GM23248 (cell line): ENCODE measurements around the gene CCDC85C. TPM values are rescaled to one million over a fixed set of nuclear protein-coding genes. Genes with fewer than 3 reads are reported as not detected.

Source experiments
- DNase-seq: peaks from one replicate; pipeline ENCODE4 v3.0.0-alpha.2; 2015
- H2AFZ ChIP-seq: fragments of 200-600 bp; sonication (generic); 2 replicates; pipeline ENCODE4 v1.6.1; 2016; ENCODE audit warnings: antibody characterized with exemption
- H3F3A ChIP-seq: fragments of 200-600 bp; sonication (generic); 2 replicates; pipeline ENCODE4 v1.6.1; 2016; ENCODE audit warnings: mild to moderate bottlenecking, antibody characterized with exemption, mixed run types; ENCODE audit not compliant: insufficient read depth
- H3K27ac ChIP-seq: fragments of 200-600 bp; sonication (generic); 2 replicates; pipeline ENCODE4 v1.5.1; 2016; ENCODE audit warnings: mild to moderate bottlenecking
- H3K27me3 ChIP-seq: fragments of 200-600 bp; sonication (generic); replicated peaks from 2 replicates; pipeline ENCODE4 v1.6.1; 2016; ENCODE audit warnings: mild to moderate bottlenecking; ENCODE audit not compliant: insufficient read depth
- H3K36me3 ChIP-seq: fragments of 200-600 bp; sonication (generic); 2 replicates; pipeline ENCODE4 v1.6.1; 2016; ENCODE audit warnings: low read depth, mild to moderate bottlenecking
- H3K4me1 ChIP-seq: fragments of 200-600 bp; sonication (generic); 2 replicates; pipeline ENCODE4 v1.6.1; 2016; ENCODE audit warnings: mild to moderate bottlenecking; ENCODE audit not compliant: insufficient read depth
- H3K4me2 ChIP-seq: fragments of 200-600 bp; sonication (generic); one replicate; pipeline ENCODE4 v1.6.1; 2016; ENCODE audit warnings: mild to moderate bottlenecking; ENCODE audit not compliant: unreplicated experiment
- H3K4me3 ChIP-seq: fragments of 200-600 bp; sonication (generic); 2 replicates; pipeline ENCODE4 v1.5.1; 2016; ENCODE audit warnings: mild to moderate bottlenecking
- H3K79me2 ChIP-seq: fragments of 200-600 bp; sonication (generic); 2 replicates; pipeline ENCODE4 v1.6.1; 2016; ENCODE audit warnings: mild to moderate bottlenecking; ENCODE audit not compliant: insufficient read depth
- H3K9ac ChIP-seq: fragments of 200-600 bp; sonication (generic); 2 replicates; pipeline ENCODE4 v1.6.1; 2016; ENCODE audit warnings: mild to moderate bottlenecking
- H3K9me2 ChIP-seq: fragments of 200-600 bp; sonication (generic); 2 replicates; pipeline ENCODE4 v1.6.1; 2016; ENCODE audit warnings: mixed run types, mild to moderate bottlenecking, moderate library complexity; ENCODE audit not compliant: insufficient read depth
- H3K9me3 ChIP-seq: fragments of 200-600 bp; sonication (generic); one replicate; pipeline ENCODE4 v1.6.1; 2017; ENCODE audit warnings: low read depth
- H4K20me1 ChIP-seq: fragments of 200-600 bp; sonication (generic); 2 replicates; pipeline ENCODE4 v1.6.0; 2016; ENCODE audit not compliant: insufficient read depth
- EZH2 ChIP-seq: fragments of 200-600 bp; sonication (generic); IDR thresholded peaks from 2 replicates; pipeline ENCODE4 v1.6.1; 2018; ENCODE audit warnings: antibody characterized with exemption, mild to moderate bottlenecking; ENCODE audit not compliant: insufficient read depth, poor library complexity, severe bottlenecking
- EZH2phosphoT487 ChIP-seq: fragments of 200-600 bp; sonication (generic); IDR thresholded peaks from 2 replicates; pipeline ENCODE4 v1.6.1; 2018; ENCODE audit warnings: antibody characterized with exemption, moderate library complexity, mild to moderate bottlenecking, low read depth; ENCODE audit not compliant: insufficient read depth
- WGBS, 2 experiments: methylation state at CpG; one replicate each; pipeline ENCODE4 v1.1.6; 2015 to 2017; ENCODE audit warnings: low lambda C conversion rate in 2 of 2, low coverage in 1 of 2; ENCODE audit errors: missing lambda C conversion rate in 2 of 2; 5-methylcytosine and 5-hydroxymethylcytosine counted together
- in situ Hi-C: fragments of 300-500 bp; cut with MboI; formaldehyde crosslinking; loops from 2 replicates; pipeline ENCODE4 v1.15.0; 2020
- polyA plus RNA-seq: library from polyadenylated mRNA; unstranded; fragments of >200 nt; fragmentation: Nextera tagmentation; extraction: Ambion mirVana; gene quantifications from 2 replicates; pipeline ENCODE4 v1.2.1, GENCODE V29; 2016
- total RNA-seq: library from RNA; depleted of rRNA; stranded (reverse); fragments of >200 nt; shearing (Covaris generic); gene quantifications from 2 replicates; pipeline ENCODE4 v1.2.3, GENCODE V29; 2014

The CCDC85C gene
- total and polyA plus RNA-seq, 2 experiments from 2014 or later: 0.68 to 11.0 TPM

DNA sequence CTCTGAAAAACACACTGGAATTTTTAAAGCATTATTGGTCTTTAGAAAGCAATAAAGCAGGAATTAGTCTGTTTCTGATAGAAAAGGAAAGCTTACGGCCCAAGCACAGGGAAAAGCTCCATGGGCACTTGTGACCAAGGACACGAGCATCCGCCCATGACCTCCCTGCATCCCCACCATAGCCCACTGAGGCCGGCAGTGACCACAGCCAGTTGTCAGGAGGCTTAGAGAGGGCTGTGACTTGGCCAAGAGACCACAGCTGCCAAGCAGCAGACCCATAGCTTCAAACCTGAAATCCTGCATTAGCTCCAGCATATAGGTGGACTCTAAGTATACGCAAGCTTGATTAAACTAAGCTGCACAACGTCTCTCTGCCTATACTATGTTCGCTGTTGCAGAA lies 132.3 kb downstream of the CCDC85C start:
- Histone ChIP-seq H3K9ac (no peak overlapping the region), H3K27me3 (no peaks in the 10 kb centered on the region), H2AFZ (no peak overlapping the region), H3K27ac (no peak overlapping the region), H3K9me3 (no peaks in the 10 kb centered on the region), H3K36me3 (no peaks in the 10 kb centered on the region), H3K4me2 (no peak overlapping the region), H3K4me3 (no peak overlapping the region), H3F3A (no peaks in the 10 kb centered on the region), H3K4me1 (peaks cover 3% of the 10 kb centered on the region; the same call in 1 of the 2 replicates), H3K79me2 (peaks cover 100% of the 10 kb centered on the region), H4K20me1 (peaks cover 18% of the 10 kb centered on the region; the same call in 1 of the 2 replicates), H3K9me2 (no peaks in the 10 kb centered on the region)
- no peak for DNase-seq
- in situ Hi-C loops: no loop called here
- WGBS, 2 experiments: 95 to 96% methylated on average over 7 of the region's 7 CpGs
- TF ChIP-seq EZH2phosphoT487 (no peak), EZH2 (no peak)

- H2AFZ ChIP-seq: no peak overlapping the region
- peaks cover 18% of the 10 kb centered on the region; the same call in 1 of the 2 replicates for H4K20me1 ChIP-seq
Observed at GRCh38 chr14:99468836-99469592, 135.0 kb downstream of the CCDC85C start.

GRCh38 chr14:99468081-99468480 lies 135.9 kb downstream of the CCDC85C start:
- Histone ChIP-seq H3K36me3 (peaks cover 7% of the 10 kb centered on the region), H3K9ac (no peak overlapping the region), H3K9me2 (no peaks in the 10 kb centered on the region), H3K4me2 (no peak overlapping the region), H3K9me3 (no peaks in the 10 kb centered on the region), H3K27ac (no peak overlapping the region), H3K4me1 (no peaks in the 10 kb centered on the region), H3K27me3 (no peaks in the 10 kb centered on the region), H3K79me2 (peaks cover 85% of the 10 kb centered on the region), H2AFZ (no peak overlapping the region), H4K20me1 (peaks cover 9% of the 10 kb centered on the region; the same call in 1 of the 2 replicates), H3F3A (no peaks in the 10 kb centered on the region), H3K4me3 (no peak overlapping the region)
- TF ChIP-seq EZH2phosphoT487: no peak
- TF ChIP-seq EZH2: no peak
- no peak for DNase-seq
- in situ Hi-C loops: no loop called here
- WGBS, 2 experiments: 93 to 96% methylated on average over 4 of the region's 4 CpGs

More at GRCh38 chr14:99468836-99469592, 135.0 kb downstream of the CCDC85C start:
- 88 to 92% methylated on average over 8 of the region's 8 CpGs for WGBS, 2 experiments
- H3K27me3 ChIP-seq: no peaks in the 10 kb centered on the region
- DNase-seq: no peak
- H3K79me2 ChIP-seq: peaks cover 94% of the 10 kb centered on the region
- H3K4me2 ChIP-seq: no peak overlapping the region
- H3K4me1 ChIP-seq: no peaks in the 10 kb centered on the region
- in situ Hi-C loops: no loop called here
- H3K9ac ChIP-seq: no peak overlapping the region
- H3K4me3 ChIP-seq: no peak overlapping the region
- H3K27ac ChIP-seq: no peak overlapping the region
- no peaks in the 10 kb centered on the region for H3K36me3 ChIP-seq
- no peaks in the 10 kb centered on the region for H3K9me2 ChIP-seq
- H3K9me3 ChIP-seq: no peaks in the 10 kb centered on the region
- TF ChIP-seq EZH2 (no peak), EZH2phosphoT487 (no peak)
- H3F3A ChIP-seq: no peaks in the 10 kb centered on the region

DNA sequence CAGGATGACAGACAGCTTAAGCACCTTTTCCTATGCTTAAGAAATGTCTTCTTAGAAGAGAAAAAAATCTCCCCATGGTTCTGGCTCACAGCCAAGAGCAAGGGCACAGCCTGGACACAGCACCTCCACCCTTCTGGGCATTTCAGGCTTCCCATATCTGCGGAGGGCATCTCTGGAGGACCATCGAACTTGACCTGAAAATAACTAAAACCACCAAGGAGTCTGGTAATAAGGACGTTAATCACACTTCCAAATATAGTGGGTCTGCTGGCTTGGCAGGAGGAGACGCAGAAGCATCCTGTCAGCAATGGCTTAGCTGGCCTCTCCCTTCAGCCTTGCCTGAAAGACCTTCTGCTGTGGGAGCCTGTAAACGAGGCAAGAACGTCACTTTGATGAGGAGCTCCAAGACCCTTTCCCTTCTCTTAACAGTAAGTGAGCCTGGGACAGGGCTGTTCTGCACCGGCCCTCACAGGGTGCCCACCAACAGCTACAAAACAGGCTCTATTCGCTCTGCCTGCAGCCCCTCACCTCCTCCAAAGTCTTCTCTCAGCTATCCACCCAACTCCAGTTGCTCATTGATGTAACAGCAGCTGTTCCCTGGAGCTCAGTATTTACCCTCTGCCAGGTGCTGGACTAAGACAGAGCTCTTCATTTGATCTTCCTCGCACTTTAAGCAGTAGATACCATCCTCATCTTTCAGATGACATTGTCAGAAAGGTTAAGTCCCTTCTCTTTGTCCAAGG lies 136.5 kb downstream of the CCDC85C start:
- in situ Hi-C loops: no loop called here

More for the DNA sequence above, 136.5 kb downstream of the CCDC85C start:
- Histone ChIP-seq H3K36me3 (peaks cover 12% of the 10 kb centered on the region), H3K27ac (no peak overlapping the region), H3K4me1 (no peaks in the 10 kb centered on the region), H3K9ac (no peak overlapping the region), H3K4me3 (no peak overlapping the region), H3K4me2 (no peak overlapping the region), H3K9me3 (no peaks in the 10 kb centered on the region), H2AFZ (no peak overlapping the region), H3K27me3 (no peaks in the 10 kb centered on the region), H4K20me1 (0 out of 2 replicates have a peak, but pooled peaks cover 7% of the 10 kb centered on the region), H3K9me2 (no peaks in the 10 kb centered on the region), H3F3A (no peaks in the 10 kb centered on the region), H3K79me2 (peaks cover 79% of the 10 kb centered on the region)
- DNase-seq: no peak
- TF ChIP-seq EZH2phosphoT487 (no peak), EZH2 (no peak)
- WGBS, 2 experiments: 73 to 79% methylated on average over 9 of the region's 9 CpGs
